T-cell (primary cell): ENCODE results near the gene LDAF1. TPM values are rescaled to one million over a fixed set of nuclear protein-coding genes. Genes with fewer than 3 reads are reported as not detected.

Source experiments
- ATAC-seq, 4 experiments: fragments of 200-7000 bp in 3 of 4; fragments of 150-1000 bp in 1 of 4; cut with Tn5 transposase; replicated peaks in 1 of 4; 1 replicate in 3 of 4; 2 replicates in 1 of 4; pipeline ENCODE4 v1.10.0; 2021; ENCODE audit warnings: moderate library complexity in 3 of 4, mild to moderate bottlenecking in 2 of 4, moderate number of reproducible peaks in 1 of 4
- CTCF ChIA-PET, 2 donors: fragments of 300-600 bp; sonication (Branson Sonifier 250); formaldehyde crosslinking; loops; one replicate each; lab custom pipeline; 2022; ENCODE audit warnings: antibody characterized with exemption in 2 of 2; lab: Charles Lee
- POLR2A ChIA-PET, 2 donors: fragments of 300-600 bp; sonication (Branson Sonifier 250); formaldehyde crosslinking; loops; one replicate each; lab custom pipeline; 2022; ENCODE audit warnings: antibody characterized with exemption in 2 of 2; lab: Charles Lee
- DNase-seq, 35 experiments: peaks; one replicate each; pipeline versions ENCODE4 v3.0.0 to v3.0.0-alpha.2; 2013 to 2023
- H3K27ac ChIP-seq: one replicate; pipeline ENCODE4 v1.5.1; 2013; ENCODE audit warnings: low read length
- H3K27me3 ChIP-seq, 2 experiments: replicated peaks in 1 of 2; 1 replicate in 1 of 2; 2 replicates in 1 of 2; pipeline versions ENCODE4 v1.6.1 to v1.7.0; 2013; ENCODE audit warnings: low read length in 1 of 2, mixed read lengths in 1 of 2; ENCODE audit not compliant: control insufficient read depth in 2 of 2, insufficient read depth in 2 of 2; ENCODE audit errors: extremely low read depth in 1 of 2
- H3K36me3 ChIP-seq, 2 donors: 1 replicate in 1 of 2; 2 replicates in 1 of 2; pipeline versions ENCODE4 v1.6.1 to v1.7.0; 2013; ENCODE audit warnings: low read length in 1 of 2; ENCODE audit not compliant: control insufficient read depth in 2 of 2, insufficient read depth in 1 of 2; ENCODE audit errors: extremely low read depth in 1 of 2
- H3K4me1 ChIP-seq, 2 experiments: 1 replicate in 1 of 2; 2 replicates in 1 of 2; pipeline versions ENCODE4 v1.6.1 to v1.7.0; 2013; ENCODE audit warnings: low read length in 2 of 2, mixed read lengths in 1 of 2; ENCODE audit not compliant: insufficient read depth in 2 of 2, control insufficient read depth in 1 of 2; ENCODE audit errors: extremely low read depth in 1 of 2
- H3K4me3 ChIP-seq, 2 donors: 1 replicate in 1 of 2; 2 replicates in 1 of 2; pipeline versions ENCODE4 v1.5.1 to v1.7.0; 2013; ENCODE audit warnings: mild to moderate bottlenecking in 2 of 2, low read length in 1 of 2, moderate library complexity in 1 of 2; ENCODE audit not compliant: control insufficient read depth in 1 of 2; ENCODE audit errors: extremely low read depth in 1 of 2
- H3K9me3 ChIP-seq: 2 replicates; pipeline ENCODE4 v1.7.0; 2013
- H3K27ac Mint-ChIP-seq, 2 donors: one replicate each; pipeline ENCODE4 v1.8.0; 2020 to 2021; ENCODE audit warnings: mild to moderate bottlenecking in 2 of 2, mixed read lengths in 2 of 2
- H3K27me3 Mint-ChIP-seq, 2 donors: one replicate each; pipeline ENCODE4 v1.8.0; 2021 to 2022; ENCODE audit warnings: mixed read lengths in 2 of 2
- H3K36me3 Mint-ChIP-seq: one replicate; pipeline ENCODE4 v1.8.0; 2021; ENCODE audit warnings: mixed read lengths
- H3K4me1 Mint-ChIP-seq, 3 donors: one replicate each; pipeline ENCODE4 v1.8.0; 2020 to 2022; ENCODE audit warnings: mixed read lengths in 3 of 3, mild to moderate bottlenecking in 1 of 3
- H3K4me3 Mint-ChIP-seq, 3 donors: one replicate each; pipeline ENCODE4 v1.8.0; 2020 to 2022; ENCODE audit warnings: mild to moderate bottlenecking in 3 of 3, mixed read lengths in 3 of 3, moderate library complexity in 3 of 3
- H3K9me3 Mint-ChIP-seq, 3 donors: one replicate each; pipeline ENCODE4 v1.8.0; 2020 to 2022; ENCODE audit warnings: mixed read lengths in 3 of 3
- WGBS: methylation state at CpG from one replicate; pipeline ENCODE4 v1.1.5; 2013; ENCODE audit warnings: missing lambda C conversion rate; ENCODE audit not compliant: insufficient coverage; 5-methylcytosine and 5-hydroxymethylcytosine counted together
- total RNA-seq, 35 experiments: library from RNA in 6 of 35; stranded (reverse) in 6 of 35; fragments of 120-200 nt in 1 of 35; gene quantifications; one replicate each; pipeline versions ENCODE4 v1.2.1 to v1.2.4 and lab custom pipeline; 2013 to 2026

Gene LDAF1
- total RNA-seq, 5 donors from 2014 or later (not counting 1 experiment from before 2014, with no cell fraction given), result 11.0 to 15.2 (median 12.7) TPM

DNA sequence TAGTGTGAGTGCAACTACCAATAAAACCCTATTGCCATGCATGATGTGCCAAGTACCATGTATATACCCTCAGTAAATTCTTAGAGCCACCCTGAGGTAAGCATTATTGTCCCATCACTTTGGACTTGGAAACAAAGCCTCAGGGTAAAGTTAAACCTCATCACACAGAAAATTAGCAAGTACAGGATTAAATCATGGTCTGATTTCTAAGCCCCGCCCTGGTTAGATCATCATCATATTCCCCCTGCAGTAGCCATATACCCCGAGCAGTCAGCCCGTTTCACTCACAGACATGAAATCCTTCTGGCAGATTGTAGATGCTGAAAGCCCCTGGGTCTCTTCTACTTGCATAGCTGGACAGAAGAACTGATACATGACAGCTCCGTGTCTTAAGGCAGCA, 48.1 kb downstream of the LDAF1 start:
- DNase-seq (no peak), ATAC-seq (no peak)
- POLR2A ChIA-PET, result no interaction called here
- no peak overlapping the region for H3K27ac Mint-ChIP-seq
- no peaks in the 10 kb centered on the region for H3K36me3 Mint-ChIP-seq
- WGBS, result 81% methylated on average over 3 of the region's 4 CpGs
- Histone ChIP-seq H3K36me3 (no peaks in the 10 kb centered on the region), H3K27ac (no peak overlapping the region), H3K4me1 (no peaks in the 10 kb centered on the region), H3K4me3 (no peak overlapping the region), H3K27me3 (peaks cover 5 to 6% of the 10 kb centered on the region in 2 experiments), H3K9me3 (no peaks in the 10 kb centered on the region)
- H3K27me3 Mint-ChIP-seq, result peaks cover 17 to 24% of the 10 kb centered on the region in 2 donors
- no peak overlapping the region for H3K4me3 Mint-ChIP-seq
- H3K4me1 Mint-ChIP-seq, result no peaks in the 10 kb centered on the region
- H3K9me3 Mint-ChIP-seq, result no peaks in the 10 kb centered on the region
- CTCF ChIA-PET, result no interaction called here

DNA sequence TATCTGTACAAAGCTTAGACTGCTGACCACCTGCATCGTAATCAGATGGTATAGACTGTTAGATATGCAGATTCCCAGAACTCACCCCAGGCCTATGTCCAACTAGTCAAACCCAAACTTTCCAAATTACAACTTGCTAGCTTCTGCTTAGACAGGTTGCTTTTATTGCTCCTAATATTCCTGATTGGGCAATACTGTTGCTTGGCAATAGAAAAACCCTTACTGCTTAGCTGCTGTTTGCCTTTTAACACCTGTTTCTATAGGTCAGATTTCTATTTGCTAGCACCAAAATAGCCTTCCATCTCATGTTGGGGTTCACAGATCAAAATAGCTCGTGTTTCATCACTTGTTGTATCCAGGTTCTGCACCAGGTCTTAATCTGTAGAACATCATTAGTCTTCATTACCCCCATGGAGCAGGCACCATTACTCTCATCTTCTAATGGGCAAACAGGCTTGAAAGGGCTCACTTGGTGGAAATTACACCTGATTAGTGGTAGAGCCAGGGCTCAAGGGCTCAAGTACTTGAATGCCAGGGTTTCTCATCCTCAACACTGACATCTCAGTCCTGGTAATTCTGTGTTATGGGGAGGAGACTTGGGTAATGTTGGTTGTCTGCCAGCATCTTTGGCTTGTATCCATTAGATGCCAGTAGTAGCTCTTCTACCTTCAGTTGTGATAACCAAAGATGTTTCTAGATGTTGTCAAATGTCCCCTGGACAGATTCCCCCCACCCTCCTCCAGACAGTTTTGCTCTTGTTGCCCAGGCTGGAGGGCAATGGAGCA, 50.2 kb downstream of the LDAF1 start:
- DNase-seq (no peak), ATAC-seq (no peak)
- H3K27me3 ChIP-seq, result peaks cover 3 to 10% of the 10 kb centered on the region in 2 experiments
- H3K36me3 ChIP-seq, result no peaks in the 10 kb centered on the region
- H3K27ac ChIP-seq, result no peak overlapping the region
- ChIA-PET POLR2A (no interaction called here), CTCF (no interaction called here)
- Mint-ChIP-seq H3K4me3 (no peak overlapping the region), H3K36me3 (no peaks in the 10 kb centered on the region), H3K27ac (no peak overlapping the region), H3K4me1 (no peaks in the 10 kb centered on the region), H3K9me3 (no peaks in the 10 kb centered on the region), H3K27me3 (peaks cover 16 to 21% of the 10 kb centered on the region in 2 donors)
- H3K4me1 ChIP-seq, result no peaks in the 10 kb centered on the region
- WGBS, result 52% methylated on average over 2 of the region's 2 CpGs
- H3K9me3 ChIP-seq, result no peaks in the 10 kb centered on the region
- no peak overlapping the region for H3K4me3 ChIP-seq

DNA sequence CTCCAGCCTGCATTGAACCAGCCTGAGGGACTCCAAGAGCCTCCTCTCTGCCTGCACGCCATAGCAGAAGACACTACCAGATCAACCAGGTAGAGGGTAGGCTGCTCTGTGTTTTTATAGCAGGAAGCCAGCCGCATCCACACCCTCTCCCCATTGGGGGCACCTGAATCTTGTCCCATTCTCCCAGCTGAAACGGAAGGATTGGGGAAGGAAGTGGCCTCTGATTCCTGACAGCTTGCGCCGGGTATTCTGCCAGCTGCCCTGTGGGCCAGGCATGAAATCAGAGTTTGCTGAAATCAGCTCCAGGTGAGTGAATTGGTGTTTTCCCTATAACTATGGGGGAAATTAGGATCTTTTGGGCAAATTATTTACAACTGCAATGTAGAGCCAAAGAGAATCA, 53.0 kb downstream of the LDAF1 start, which contains the start of gene ZP2:
TSS of gene ZP2 (minus strand) at position 89 of the 400 bp plus-strand sequence. CDS start at position 62, 27 bp downstream.
- Mint-ChIP-seq H3K27ac (no peak within 1 kb of the TSS), H3K4me1 (no peaks in the 10 kb centered on the region), H3K4me3 (no peak within 1 kb of the TSS), H3K36me3 (no peaks in the 10 kb centered on the region), H3K9me3 (no peaks in the 10 kb centered on the region), H3K27me3 (peaks cover 23 to 28% of the 10 kb centered on the region in 2 donors)
- no peaks in the 10 kb centered on the region for H3K9me3 ChIP-seq
- ATAC-seq (no peak), DNase-seq (no peak)
- ChIA-PET CTCF (no interaction called here), POLR2A (no interaction called here)
- WGBS, result 75% methylated on average over 2 of the region's 5 CpGs
- H3K4me1 ChIP-seq, result no peaks in the 10 kb centered on the region
- H3K27ac ChIP-seq, result no peak within 1 kb of the TSS
- H3K27me3 ChIP-seq, result peaks cover 3 to 14% of the 10 kb centered on the region in 2 experiments
- H3K4me3 ChIP-seq, result no peak within 1 kb of the TSS
- H3K36me3 ChIP-seq, result no peaks in the 10 kb centered on the region

DNA sequence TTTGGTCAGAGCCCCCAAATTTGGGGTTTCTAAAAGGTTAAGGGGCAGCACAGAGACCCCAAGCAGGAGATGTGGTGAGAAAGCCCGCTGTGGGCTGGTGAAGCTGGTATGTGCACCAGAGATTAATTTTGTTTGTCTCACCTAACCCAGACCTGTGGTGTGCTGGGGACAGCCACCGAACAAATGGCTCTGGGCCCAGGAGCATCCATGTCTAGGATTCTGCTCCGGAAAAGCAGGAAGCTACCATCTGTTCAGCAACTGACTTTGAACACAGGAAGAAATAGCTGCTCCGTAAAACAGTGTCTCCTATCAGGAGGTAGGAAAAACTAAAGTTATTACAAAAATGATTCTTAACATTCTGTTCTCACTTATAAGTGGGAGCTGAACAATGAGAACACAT, 55.6 kb downstream of the LDAF1 start:
- H3K27me3 Mint-ChIP-seq, result peaks cover 23 to 27% of the 10 kb centered on the region in 2 donors
- no peak overlapping the region for H3K27ac ChIP-seq
- H3K4me3 Mint-ChIP-seq, result no peak overlapping the region
- H3K9me3 Mint-ChIP-seq, result no peaks in the 10 kb centered on the region
- no peaks in the 10 kb centered on the region for H3K36me3 Mint-ChIP-seq
- CTCF ChIA-PET, result interaction anchor here in 1 of 2 donors (0.6 to 0.7 kb wide), 2 partner anchors 29 to 1367 kb away, joined by 3 to 12 read pairs; no protein-coding TSS in a partner anchor
- H3K27ac Mint-ChIP-seq, result no peak overlapping the region
- no peaks in the 10 kb centered on the region for H3K9me3 ChIP-seq
- H3K4me1 Mint-ChIP-seq, result no peaks in the 10 kb centered on the region
- ATAC-seq, result no peak
- WGBS, result 52% methylated on average over 2 of the region's 4 CpGs
- no peaks in the 10 kb centered on the region for H3K36me3 ChIP-seq
- DNase-seq, result no peak
- H3K4me1 ChIP-seq, result no peaks in the 10 kb centered on the region
- POLR2A ChIA-PET, result no interaction called here
- H3K27me3 ChIP-seq, result peaks cover 3 to 11% of the 10 kb centered on the region in 2 experiments
- no peak overlapping the region for H3K4me3 ChIP-seq

DNA sequence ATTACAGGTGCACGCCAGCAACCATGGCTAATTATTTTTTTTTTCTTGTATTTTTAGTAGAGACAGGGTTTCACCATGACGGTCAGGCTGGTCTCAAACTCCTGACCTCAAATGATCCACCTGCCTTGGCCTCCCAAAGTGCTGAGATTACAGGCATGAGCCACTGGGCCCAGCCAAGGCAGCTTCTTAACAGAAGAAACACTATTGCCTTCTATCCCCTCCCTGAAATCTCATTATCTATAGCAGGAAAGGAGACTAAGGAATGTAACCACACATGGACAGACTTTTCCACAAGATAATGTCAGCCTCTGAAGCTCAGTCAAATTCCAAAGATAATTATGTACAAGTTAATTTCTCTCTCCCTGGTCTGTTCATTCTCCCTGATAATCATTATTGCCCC, 58.6 kb downstream of the LDAF1 start:
- Mint-ChIP-seq H3K27ac (no peak overlapping the region), H3K27me3 (peaks cover 19 to 20% of the 10 kb centered on the region in 2 donors), H3K4me3 (no peak overlapping the region), H3K9me3 (no peaks in the 10 kb centered on the region), H3K4me1 (no peaks in the 10 kb centered on the region), H3K36me3 (no peaks in the 10 kb centered on the region)
- Histone ChIP-seq H3K4me3 (no peak overlapping the region), H3K36me3 (no peaks in the 10 kb centered on the region), H3K27me3 (peaks cover 2 to 7% of the 10 kb centered on the region in 2 experiments), H3K27ac (no peak overlapping the region), H3K4me1 (no peaks in the 10 kb centered on the region), H3K9me3 (no peaks in the 10 kb centered on the region)
- 67% methylated on average over 1 of the region's 2 CpGs for WGBS
- ChIA-PET CTCF (no interaction called here), POLR2A (no interaction called here)
- no peak for DNase-seq
- ATAC-seq, result no peak

DNA sequence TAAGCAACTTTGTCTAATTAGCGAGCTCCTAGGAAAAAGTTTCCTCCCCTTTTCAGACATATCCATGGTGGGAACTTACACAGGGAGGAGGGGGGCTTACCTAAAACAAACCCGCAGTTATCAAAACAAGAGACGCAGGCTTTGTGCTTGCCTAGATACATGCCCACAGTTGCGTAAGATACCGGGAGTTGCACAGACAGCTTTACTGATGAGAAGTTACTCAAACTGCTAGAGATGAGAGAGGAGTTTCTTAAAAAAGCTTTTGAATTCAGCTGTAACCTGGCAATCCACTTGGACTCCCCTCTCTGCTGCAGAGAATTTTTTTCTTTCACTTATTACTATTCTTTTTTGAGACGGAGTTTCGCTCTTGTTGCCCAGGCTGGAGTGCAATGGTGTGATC, 59.7 kb downstream of the LDAF1 start:
- H3K4me1 Mint-ChIP-seq, result no peaks in the 10 kb centered on the region
- peaks cover 22 to 23% of the 10 kb centered on the region in 2 donors for H3K27me3 Mint-ChIP-seq

More for the DNA sequence above, 59.7 kb downstream of the LDAF1 start:
- Histone ChIP-seq H3K27ac (no peak overlapping the region), H3K9me3 (no peaks in the 10 kb centered on the region), H3K36me3 (no peaks in the 10 kb centered on the region), H3K27me3 (peaks cover 6 to 9% of the 10 kb centered on the region in 2 experiments), H3K4me1 (no peaks in the 10 kb centered on the region), H3K4me3 (no peak overlapping the region)
- no peaks in the 10 kb centered on the region for H3K36me3 Mint-ChIP-seq
- ChIA-PET CTCF (no interaction called here), POLR2A (no interaction called here)
- H3K4me3 Mint-ChIP-seq, result no peak overlapping the region
- no peaks in the 10 kb centered on the region for H3K9me3 Mint-ChIP-seq
- no peak for ATAC-seq
- H3K27ac Mint-ChIP-seq, result no peak overlapping the region
- DNase-seq, result no peak
- WGBS, result 90% methylated on average over 2 of the region's 7 CpGs
